Activated CD4-positive, alpha-beta T cell treated with anti-CD3 and anti-CD28 coated beads, Interleukin-10, Interleukin-2, amounts not matched to agents 100 ng/mL and 50 ng/mL, durations not matched to agents 16 hours and 8 hours (primary cell): ENCODE results near the gene CSTB.

Experiments
- DNase-seq: peaks from one replicate; pipeline ENCODE4 v3.0.0-alpha.2; 2020

Gene CSTB

DNA sequence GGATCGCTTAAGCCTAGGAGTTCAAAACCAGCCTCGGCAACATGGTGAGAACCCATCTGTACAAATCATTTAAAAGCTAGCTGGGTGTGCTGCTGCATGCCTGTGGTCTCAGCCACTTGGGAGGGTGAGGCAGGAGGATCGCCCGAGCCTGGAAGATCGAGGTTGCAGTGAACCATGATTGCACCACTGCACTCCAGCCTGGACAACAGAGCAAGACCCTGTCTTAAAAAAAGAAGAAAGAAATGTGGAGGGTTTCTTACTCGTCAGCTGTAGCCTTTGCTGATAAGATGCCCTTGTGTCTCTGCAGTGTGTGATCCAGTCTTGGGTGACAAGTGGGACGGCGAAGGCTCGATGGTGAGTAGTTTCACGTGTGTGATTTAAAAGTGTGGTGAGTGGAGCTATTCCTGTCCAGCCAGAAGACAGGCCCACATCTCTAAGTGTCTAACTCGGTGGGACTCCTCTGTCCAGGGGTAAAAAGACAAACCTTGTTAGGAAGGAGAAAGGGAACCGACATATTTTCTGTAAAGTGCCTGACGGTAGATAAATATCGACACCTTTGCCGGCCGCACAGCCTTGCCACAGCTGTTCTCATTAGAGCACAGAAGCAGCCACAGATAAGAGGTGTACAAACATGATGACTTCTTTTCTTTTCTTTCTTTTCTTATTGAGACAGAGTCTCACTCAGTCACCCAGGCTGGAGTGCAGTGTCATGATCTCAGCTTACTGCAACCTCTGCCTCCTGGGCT, 30.2 kb downstream of the CSTB start:
- DNase-seq, result no peak

DNA sequence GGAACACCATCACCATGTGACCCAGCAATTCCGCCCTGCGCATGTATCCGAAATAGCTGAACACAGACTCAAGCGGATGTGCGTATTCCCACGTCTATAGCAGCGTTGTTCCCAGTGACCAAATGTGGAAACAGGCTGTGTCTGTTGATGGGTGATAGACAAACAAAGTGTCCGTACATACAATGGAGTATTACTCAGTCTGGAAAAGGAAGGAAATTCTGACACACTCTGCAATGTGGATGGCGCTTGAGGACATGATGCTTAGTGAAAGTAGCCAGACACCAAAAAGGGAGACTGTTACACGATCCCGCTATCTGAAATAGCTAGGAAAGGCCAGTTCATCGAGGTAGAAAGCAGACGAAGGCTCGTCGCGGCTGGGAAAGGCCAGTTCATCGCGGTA, 31.4 kb downstream of the CSTB start:
- no peak for DNase-seq

DNA sequence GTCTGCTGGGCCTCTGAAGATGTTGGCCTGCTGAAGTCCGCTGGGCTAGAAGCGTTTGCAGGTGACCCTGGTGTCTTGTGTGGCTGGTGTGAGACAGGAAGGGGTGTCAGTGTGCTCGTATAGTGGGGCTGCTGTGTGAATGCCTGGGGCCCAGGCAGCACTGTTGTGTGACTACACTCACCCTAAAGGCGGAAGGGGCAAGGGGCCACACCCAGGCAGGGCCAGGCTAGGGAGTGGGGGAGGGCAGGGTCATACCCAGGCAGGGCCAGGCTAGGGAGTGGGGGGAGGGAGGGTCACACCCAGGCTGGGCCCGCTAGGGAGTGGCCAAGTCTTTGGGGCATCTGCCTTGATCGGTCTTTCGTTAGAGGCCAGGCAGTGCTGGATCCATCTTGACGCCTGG, 32.2 kb downstream of the CSTB start:
- DNase-seq, result no peak

GRCh38 chr21:43741423-43742096, 34.5 kb downstream of the CSTB start:
- DNase-seq, result no peak

- DNase-seq, result no peak
Observed at GRCh38 chr21:43740497-43741156, 35.5 kb downstream of the CSTB start.

GRCh38 chr21:43739621-43740435, 36.3 kb downstream of the CSTB start:
- no peak for DNase-seq

DNA sequence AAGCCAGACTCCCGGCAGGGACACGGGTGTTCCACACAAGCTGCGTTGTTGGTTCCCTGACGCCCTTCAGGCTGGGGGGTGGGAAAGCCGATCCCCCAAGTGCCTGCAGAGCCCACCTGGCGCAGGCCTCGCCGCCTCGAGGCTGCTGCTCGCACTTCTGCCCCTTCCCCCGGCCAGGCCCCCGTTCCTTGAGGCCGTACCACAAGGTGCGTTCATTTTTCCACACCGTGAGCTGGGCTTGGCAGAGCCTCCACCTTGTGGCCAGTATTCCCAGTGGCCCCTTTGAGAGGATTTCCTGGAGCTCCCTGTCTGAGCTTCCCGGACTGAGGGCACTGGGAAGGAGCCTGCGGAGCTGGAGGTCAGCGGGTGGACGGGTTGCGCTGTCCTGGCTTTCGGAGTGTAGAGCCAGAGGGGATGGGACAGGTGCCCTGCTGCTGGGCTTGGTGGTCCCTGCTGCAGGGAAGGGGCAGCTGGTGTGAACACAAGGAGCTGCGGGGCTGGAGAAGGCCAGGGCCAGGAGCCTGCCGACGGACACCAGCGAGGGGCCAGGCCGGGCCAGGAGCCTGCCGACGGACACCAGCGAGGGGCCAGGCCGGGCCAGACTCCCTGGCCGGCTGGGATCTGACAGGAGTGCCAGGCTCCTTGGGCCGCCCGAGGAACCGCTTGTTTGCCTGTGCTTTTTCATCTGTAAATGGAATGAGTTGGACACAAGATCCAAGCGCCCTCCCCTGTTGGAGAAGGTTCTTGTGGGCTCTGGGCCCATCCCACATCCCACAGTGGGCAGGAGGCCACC, 38.8 kb downstream of the CSTB start:
- no peak for DNase-seq

DNA sequence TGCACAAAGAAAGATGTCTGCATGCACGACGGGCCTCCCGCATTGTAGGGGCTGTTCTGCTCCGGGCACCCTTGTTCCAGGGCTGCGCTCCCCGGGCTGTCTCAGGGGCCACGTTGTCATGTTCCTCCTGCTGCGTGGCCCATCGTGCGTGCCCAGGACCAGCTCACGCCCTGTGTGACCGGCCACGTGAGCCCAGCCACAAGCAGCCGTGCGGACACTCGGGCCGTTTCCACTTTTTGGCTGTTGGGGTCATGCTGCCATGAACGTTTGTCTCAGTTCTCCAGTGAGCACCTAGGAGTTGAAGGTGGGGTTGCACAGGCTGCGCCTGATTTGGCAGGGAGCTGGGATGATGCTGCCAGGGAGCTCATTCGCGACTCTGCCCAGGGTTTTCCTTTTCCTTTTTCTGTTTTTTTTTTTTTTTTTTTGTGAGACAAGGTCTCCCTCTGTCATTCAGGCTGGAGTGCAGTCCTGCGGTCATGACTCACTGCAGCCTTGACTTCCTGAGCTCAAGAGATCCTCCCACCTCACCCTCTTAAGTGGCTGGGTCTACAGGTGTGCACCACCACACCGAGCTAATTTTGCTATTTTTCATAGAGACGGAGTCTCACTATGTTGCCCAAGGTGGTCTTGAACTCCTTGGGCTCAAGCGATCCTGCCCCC, 39.8 kb downstream of the CSTB start:
- DNase-seq, result no peak

DNA sequence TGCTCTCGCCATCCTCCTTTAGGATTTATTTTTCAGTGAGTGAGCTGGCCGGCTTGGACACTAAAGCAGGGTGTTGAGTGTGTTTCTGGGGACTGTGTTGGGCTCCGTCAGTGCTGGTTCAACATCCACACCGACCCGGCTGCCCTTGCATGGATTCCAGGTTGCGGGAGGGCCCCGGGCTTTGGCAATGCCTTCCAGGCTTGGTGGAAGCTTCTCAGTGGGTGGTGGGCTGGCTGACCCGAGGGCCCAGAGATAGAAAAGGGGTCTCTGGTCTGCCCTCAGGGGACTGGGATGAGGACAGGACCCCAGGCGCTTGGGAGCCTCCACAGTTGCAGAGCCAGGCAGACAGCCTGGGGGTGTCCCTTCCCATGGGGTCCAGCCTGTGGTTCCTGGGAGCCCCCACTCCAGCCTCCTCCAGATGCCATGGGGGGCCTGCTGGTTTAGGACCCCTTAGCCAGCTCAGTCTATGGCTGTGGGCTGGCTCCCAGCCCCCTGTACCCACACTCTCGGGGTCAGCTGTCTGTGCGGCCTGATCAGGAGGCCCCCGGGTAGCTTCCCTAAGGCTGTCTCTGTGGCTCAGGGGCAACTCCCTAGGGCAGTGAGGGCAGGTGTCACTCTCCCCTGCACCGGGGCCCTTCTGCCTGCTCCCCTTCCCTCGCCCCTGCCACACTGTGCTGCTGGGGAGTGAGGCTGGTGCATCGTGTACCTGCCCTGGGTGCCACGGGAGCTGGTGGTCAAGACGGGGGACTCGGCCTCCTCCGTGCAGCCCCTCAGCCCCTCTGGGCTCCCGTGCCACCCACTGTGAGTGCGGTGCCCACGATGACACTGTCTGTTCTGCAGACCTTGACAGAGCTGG, 40.6 kb downstream of the CSTB start:
- DNase-seq, result no peak

GRCh38 chr21:43734928-43735229, 41.2 kb downstream of the CSTB start:
- no peak for DNase-seq

- DNase-seq, result peak; percentile 36
Observed at GRCh38 chr21:43734131-43734927, 41.8 kb downstream of the CSTB start.

DNA sequence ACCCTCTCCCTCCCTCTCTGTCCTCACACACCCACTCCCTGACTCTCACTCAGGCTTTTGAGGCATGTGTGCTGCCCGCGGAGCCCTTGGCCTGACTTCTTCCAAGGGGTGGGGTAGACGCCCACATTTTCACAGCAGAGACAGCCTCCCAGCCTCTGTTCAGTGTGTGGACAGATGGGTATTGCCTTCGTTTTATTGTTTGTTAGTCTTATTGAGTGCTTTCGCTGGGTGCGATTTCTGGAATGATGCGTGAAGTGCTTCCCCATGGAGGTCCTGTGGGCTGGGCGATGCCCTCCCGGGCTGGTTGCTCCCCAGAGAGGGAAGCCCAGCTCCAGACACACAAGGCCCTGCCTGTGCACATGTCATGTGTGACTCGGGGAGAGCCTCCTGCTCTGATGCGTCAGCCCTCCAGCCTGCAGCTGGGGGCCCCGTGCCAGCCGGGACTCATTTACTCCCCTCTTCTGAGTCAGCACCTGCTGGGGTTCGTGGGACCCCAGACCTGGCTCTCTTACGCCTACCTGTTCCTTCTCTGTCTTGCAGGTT, 42.5 kb downstream of the CSTB start:
- DNase-seq, result no peak

- no peak for DNase-seq
Observed at GRCh38 chr21:43733060-43733459, 43.0 kb downstream of the CSTB start.

GRCh38 chr21:43731891-43732711, 44.0 kb downstream of the CSTB start:
- DNase-seq, result no peak

GRCh38 chr21:43731476-43731875, 44.6 kb downstream of the CSTB start:
- DNase-seq, result no peak

GRCh38 chr21:43728467-43729390, 47.4 kb downstream of the CSTB start:
- peak; percentile 89 for DNase-seq

DNA sequence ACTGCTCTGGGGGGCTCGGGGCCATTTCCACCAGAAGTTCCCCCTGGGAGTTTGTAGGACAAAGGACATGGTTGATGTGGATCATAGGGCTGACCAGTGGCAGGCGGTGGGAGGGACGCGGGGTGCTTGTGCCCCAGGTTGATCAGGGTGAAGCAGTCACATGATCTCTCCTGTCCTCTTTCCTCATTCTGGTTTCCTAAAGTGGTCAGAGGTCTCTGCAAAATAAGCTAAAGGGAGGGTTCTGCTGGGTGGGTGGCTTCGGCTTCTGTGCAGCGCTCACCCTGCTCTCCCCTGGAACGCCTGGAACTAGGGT, 48.0 kb downstream of the CSTB start:
- no peak for DNase-seq
